ENCODE data around the gene CCDC187.
A peak's percentile ranks its signal among the peaks of the same experiment; 100 is the strongest.

CCDC187 gene

GRCh38 chr9:136344544-136345280 lies 40.8 kb upstream of the CCDC187 start:
- Histone ChIP-seq H3K27me3 (ENCODE audit: insufficient read depth, low read length) (no peaks in the 10 kb centered on the region), H3K36me3 (ENCODE audit: insufficient read depth, low read depth, low read length) (no peaks in the 10 kb centered on the region), H3K9me3 (ENCODE audit: insufficient read depth, low read depth, low read length) (no peaks in the 10 kb centered on the region), H3K4me1 (ENCODE audit: insufficient read depth, low read length) (no peaks in the 10 kb centered on the region), H3K9ac (ENCODE audit: low read depth, low read length) (no peak overlapping the region), H3K27ac (ENCODE audit: low read length) (no peak overlapping the region), H3K4me3 (ENCODE audit: low read length) (no peak overlapping the region)

GRCh38 chr9:136343884-136344269 lies 40.0 kb upstream of the CCDC187 start:
- Histone ChIP-seq H3K9me3 (ENCODE audit: insufficient read depth, low read depth, low read length) (no peaks in the 10 kb centered on the region), H3K27me3 (ENCODE audit: insufficient read depth, low read length) (no peaks in the 10 kb centered on the region), H3K36me3 (ENCODE audit: insufficient read depth, low read depth, low read length) (no peaks in the 10 kb centered on the region), H3K4me3 (ENCODE audit: low read length) (no peak overlapping the region), H3K4me1 (ENCODE audit: insufficient read depth, low read length) (no peaks in the 10 kb centered on the region), H3K9ac (ENCODE audit: low read depth, low read length) (no peak overlapping the region), H3K27ac (ENCODE audit: low read length) (no peak overlapping the region)

- H3K36me3 ChIP-seq (ENCODE audit: insufficient read depth, low read depth, low read length) = no peaks in the 10 kb centered on the region
- H3K4me1 ChIP-seq (ENCODE audit: insufficient read depth, low read length) = no peaks in the 10 kb centered on the region
- no peaks in the 10 kb centered on the region for H3K27me3 ChIP-seq (ENCODE audit: insufficient read depth, low read length)
- H3K9me3 ChIP-seq (ENCODE audit: insufficient read depth, low read depth, low read length) = no peaks in the 10 kb centered on the region
- H3K9ac ChIP-seq (ENCODE audit: low read depth, low read length) = peak overlapping the region; percentile 73
- peak overlapping the region; percentile 66; the same call in 1 of the 2 replicates for H3K4me3 ChIP-seq (ENCODE audit: low read length)
- H3K27ac ChIP-seq (ENCODE audit: low read length) = no peak overlapping the region
Measured at GRCh38 chr9:136343121-136343883, 39.4 kb upstream of the CCDC187 start.

GRCh38 chr9:136342181-136343120 lies 38.6 kb upstream of the CCDC187 start:
- H3K27me3 ChIP-seq (ENCODE audit: insufficient read depth, low read length) = no peaks in the 10 kb centered on the region
- no peak overlapping the region for H3K27ac ChIP-seq (ENCODE audit: low read length)
- H3K9ac ChIP-seq (ENCODE audit: low read depth, low read length) = peak overlapping the region; percentile 73
- H3K4me3 ChIP-seq (ENCODE audit: low read length) = peak overlapping the region; percentile 66; the same call in 1 of the 2 replicates
- H3K4me1 ChIP-seq (ENCODE audit: insufficient read depth, low read length) = no peaks in the 10 kb centered on the region
- no peaks in the 10 kb centered on the region for H3K9me3 ChIP-seq (ENCODE audit: insufficient read depth, low read depth, low read length)
- no peaks in the 10 kb centered on the region for H3K36me3 ChIP-seq (ENCODE audit: insufficient read depth, low read depth, low read length)

GRCh38 chr9:136341769-136342168 lies 37.9 kb upstream of the CCDC187 start:
- H3K9ac ChIP-seq (ENCODE audit: low read depth, low read length) = no peak overlapping the region; the same call in 1 of the 2 replicates
- no peaks in the 10 kb centered on the region for H3K9me3 ChIP-seq (ENCODE audit: insufficient read depth, low read depth, low read length)
- no peaks in the 10 kb centered on the region for H3K27me3 ChIP-seq (ENCODE audit: insufficient read depth, low read length)
- peak overlapping the region; percentile 66; the same call in 1 of the 2 replicates for H3K4me3 ChIP-seq (ENCODE audit: low read length)
- H3K4me1 ChIP-seq (ENCODE audit: insufficient read depth, low read length) = no peaks in the 10 kb centered on the region
- no peaks in the 10 kb centered on the region for H3K36me3 ChIP-seq (ENCODE audit: insufficient read depth, low read depth, low read length)
- no peak overlapping the region for H3K27ac ChIP-seq (ENCODE audit: low read length)

- H3K4me1 ChIP-seq (ENCODE audit: insufficient read depth, low read length) = no peaks in the 10 kb centered on the region
- H3K27me3 ChIP-seq (ENCODE audit: insufficient read depth, low read length) = no peaks in the 10 kb centered on the region
- no peak overlapping the region for H3K9ac ChIP-seq (ENCODE audit: low read depth, low read length)
- no peak overlapping the region for H3K27ac ChIP-seq (ENCODE audit: low read length)
- no peak overlapping the region for H3K4me3 ChIP-seq (ENCODE audit: low read length)
- no peaks in the 10 kb centered on the region for H3K36me3 ChIP-seq (ENCODE audit: insufficient read depth, low read depth, low read length)
- H3K9me3 ChIP-seq (ENCODE audit: insufficient read depth, low read depth, low read length) = no peaks in the 10 kb centered on the region
Measured at GRCh38 chr9:136341042-136341655, 37.3 kb upstream of the CCDC187 start.

GRCh38 chr9:136340356-136341041 lies 36.6 kb upstream of the CCDC187 start:
- H3K27ac ChIP-seq (ENCODE audit: low read length) = no peak overlapping the region
- H3K4me1 ChIP-seq (ENCODE audit: insufficient read depth, low read length) = no peaks in the 10 kb centered on the region
- no peak overlapping the region for H3K9ac ChIP-seq (ENCODE audit: low read depth, low read length)
- H3K9me3 ChIP-seq (ENCODE audit: insufficient read depth, low read depth, low read length) = no peaks in the 10 kb centered on the region
- no peaks in the 10 kb centered on the region for H3K36me3 ChIP-seq (ENCODE audit: insufficient read depth, low read depth, low read length)
- no peaks in the 10 kb centered on the region for H3K27me3 ChIP-seq (ENCODE audit: insufficient read depth, low read length)
- no peak overlapping the region for H3K4me3 ChIP-seq (ENCODE audit: low read length)

- H3K36me3 ChIP-seq (ENCODE audit: insufficient read depth, low read depth, low read length) = no peaks in the 10 kb centered on the region
- H3K4me1 ChIP-seq (ENCODE audit: insufficient read depth, low read length) = no peaks in the 10 kb centered on the region
- no peak overlapping the region for H3K27ac ChIP-seq (ENCODE audit: low read length)
Measured at GRCh38 chr9:136339958-136340310, 36.0 kb upstream of the CCDC187 start.

GRCh38 chr9:136339173-136339957 lies 35.5 kb upstream of the CCDC187 start:
- Histone ChIP-seq H3K9ac (ENCODE audit: low read depth, low read length) (no peak overlapping the region), H3K27me3 (ENCODE audit: insufficient read depth, low read length) (no peaks in the 10 kb centered on the region), H3K36me3 (ENCODE audit: insufficient read depth, low read depth, low read length) (no peaks in the 10 kb centered on the region), H3K4me1 (ENCODE audit: insufficient read depth, low read length) (no peaks in the 10 kb centered on the region), H3K27ac (ENCODE audit: low read length) (no peak overlapping the region), H3K4me3 (ENCODE audit: low read length) (no peak overlapping the region), H3K9me3 (ENCODE audit: insufficient read depth, low read depth, low read length) (no peaks in the 10 kb centered on the region)

More at GRCh38 chr9:136339958-136340310, 36.0 kb upstream of the CCDC187 start:
- Histone ChIP-seq H3K27me3 (ENCODE audit: insufficient read depth, low read length) (no peaks in the 10 kb centered on the region), H3K9me3 (ENCODE audit: insufficient read depth, low read depth, low read length) (no peaks in the 10 kb centered on the region), H3K4me3 (ENCODE audit: low read length) (no peak overlapping the region), H3K9ac (ENCODE audit: low read depth, low read length) (no peak overlapping the region)

- Histone ChIP-seq H3K4me1 (ENCODE audit: insufficient read depth, low read length) (no peaks in the 10 kb centered on the region), H3K36me3 (ENCODE audit: insufficient read depth, low read depth, low read length) (no peaks in the 10 kb centered on the region)
Measured at GRCh38 chr9:136338511-136338910, 34.6 kb upstream of the CCDC187 start.

More at GRCh38 chr9:136338511-136338910, 34.6 kb upstream of the CCDC187 start:
- Histone ChIP-seq H3K9me3 (ENCODE audit: insufficient read depth, low read depth, low read length) (no peaks in the 10 kb centered on the region), H3K9ac (ENCODE audit: low read depth, low read length) (no peak overlapping the region), H3K27ac (ENCODE audit: low read length) (no peak overlapping the region), H3K27me3 (ENCODE audit: insufficient read depth, low read length) (no peaks in the 10 kb centered on the region), H3K4me3 (ENCODE audit: low read length) (no peak overlapping the region)

Measured in iPS-20b (cell line).